Measurements from ENCODE around the gene SMAD7.

The SMAD7 gene

DNA sequence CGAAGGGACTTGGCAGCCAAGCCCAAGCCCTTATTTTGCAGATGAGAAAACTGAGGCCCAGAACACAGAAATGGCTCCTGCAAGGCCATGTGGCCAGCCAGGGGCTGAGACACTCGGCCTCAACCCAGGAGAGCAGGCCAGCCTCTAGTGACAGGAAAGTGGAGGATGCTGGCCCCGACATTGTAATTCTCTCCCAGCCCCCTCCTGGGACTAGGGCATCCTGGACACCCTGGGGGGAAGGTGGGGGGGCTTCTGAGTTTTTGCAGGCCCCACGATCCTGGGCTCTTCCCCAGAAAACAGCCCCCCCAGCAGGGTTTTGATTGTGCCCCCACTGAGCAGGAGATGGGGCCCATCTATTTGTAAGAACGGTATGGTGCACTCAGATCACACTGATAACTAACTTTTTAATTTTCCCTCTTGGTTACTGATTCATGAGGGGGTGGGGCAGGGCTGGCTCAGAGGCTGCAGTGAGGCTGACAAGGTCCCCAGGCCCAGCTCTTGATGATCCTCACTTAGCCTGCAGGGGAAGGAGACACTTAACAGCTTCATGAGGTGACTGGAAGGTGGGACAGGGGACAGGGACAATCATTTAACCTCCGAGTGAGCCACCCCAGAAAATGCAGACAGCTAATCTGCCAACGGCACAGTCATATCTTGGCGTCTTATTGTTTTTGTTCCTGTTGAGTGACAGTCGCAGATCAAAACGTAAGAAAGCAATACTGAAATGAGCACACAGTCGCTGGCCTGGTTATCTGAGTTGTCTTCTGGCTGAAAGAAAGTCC is 18.9 kb downstream of the SMAD7 start:
- Histone ChIP-seq H3K36me3 (ENCODE audit: control insufficient read depth in 5 of 5, insufficient read depth in 5 of 5, low read length in 5 of 5) (peaks cover 0 to 5% (median 0%) of the 10 kb centered on the region in 5 donors), H3K4me3 (ENCODE audit: low read depth in 1 of 5, low read length in 5 of 5) (no peak overlapping the region), H3K4me1 (ENCODE audit: control insufficient read depth in 5 of 5, insufficient read depth in 5 of 5, low read length in 5 of 5) (peaks cover 35 to 100% (median 97%) of the 10 kb centered on the region in 5 donors), H3K27me3 (ENCODE audit: control insufficient read depth in 5 of 5, insufficient read depth in 4 of 5, low read length in 5 of 5) (no peaks in the 10 kb centered on the region), H3K9me3 (ENCODE audit: control insufficient read depth in 5 of 5, low read length in 5 of 5) (no peaks in the 10 kb centered on the region), H3K9ac (ENCODE audit: low read length in 5 of 5) (peak overlapping the region in 1 of 5 donors; percentile 17), H3K27ac (ENCODE audit: low read depth, low read length) (peak overlapping the region; percentile 96)

DNA sequence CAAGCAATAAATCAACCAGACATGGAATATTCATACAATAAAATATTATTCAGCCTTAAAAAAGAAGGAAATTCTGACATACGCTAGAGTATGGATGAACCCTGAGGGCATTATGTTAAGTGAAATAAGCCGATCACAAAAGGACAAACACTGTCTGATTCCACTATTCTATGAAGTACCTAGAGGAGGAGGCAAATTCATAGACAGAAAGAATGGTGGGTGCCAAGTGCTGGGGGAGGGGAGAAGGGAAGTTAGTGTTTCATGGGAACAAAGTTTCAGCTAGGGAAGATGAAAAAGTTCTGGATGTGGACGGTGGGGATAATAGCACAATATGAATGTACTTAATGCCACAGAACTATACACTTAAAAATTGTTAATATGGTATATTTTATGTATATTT is 19.8 kb downstream of the SMAD7 start:
- Histone ChIP-seq H3K4me3 (ENCODE audit: low read depth in 1 of 5, low read length in 5 of 5) (no peak overlapping the region), H3K27me3 (ENCODE audit: control insufficient read depth in 5 of 5, insufficient read depth in 4 of 5, low read length in 5 of 5) (no peaks in the 10 kb centered on the region), H3K27ac (ENCODE audit: low read depth, low read length) (peak overlapping the region; percentile 96), H3K36me3 (ENCODE audit: control insufficient read depth in 5 of 5, insufficient read depth in 5 of 5, low read length in 5 of 5) (peaks cover 0 to 5% (median 0%) of the 10 kb centered on the region in 5 donors), H3K9me3 (ENCODE audit: control insufficient read depth in 5 of 5, low read length in 5 of 5) (no peaks in the 10 kb centered on the region), H3K4me1 (ENCODE audit: control insufficient read depth in 5 of 5, insufficient read depth in 5 of 5, low read length in 5 of 5) (peaks cover 31 to 100% (median 97%) of the 10 kb centered on the region in 5 donors), H3K9ac (ENCODE audit: low read length in 5 of 5) (peak overlapping the region in 1 of 5 donors; percentile 54)

DNA sequence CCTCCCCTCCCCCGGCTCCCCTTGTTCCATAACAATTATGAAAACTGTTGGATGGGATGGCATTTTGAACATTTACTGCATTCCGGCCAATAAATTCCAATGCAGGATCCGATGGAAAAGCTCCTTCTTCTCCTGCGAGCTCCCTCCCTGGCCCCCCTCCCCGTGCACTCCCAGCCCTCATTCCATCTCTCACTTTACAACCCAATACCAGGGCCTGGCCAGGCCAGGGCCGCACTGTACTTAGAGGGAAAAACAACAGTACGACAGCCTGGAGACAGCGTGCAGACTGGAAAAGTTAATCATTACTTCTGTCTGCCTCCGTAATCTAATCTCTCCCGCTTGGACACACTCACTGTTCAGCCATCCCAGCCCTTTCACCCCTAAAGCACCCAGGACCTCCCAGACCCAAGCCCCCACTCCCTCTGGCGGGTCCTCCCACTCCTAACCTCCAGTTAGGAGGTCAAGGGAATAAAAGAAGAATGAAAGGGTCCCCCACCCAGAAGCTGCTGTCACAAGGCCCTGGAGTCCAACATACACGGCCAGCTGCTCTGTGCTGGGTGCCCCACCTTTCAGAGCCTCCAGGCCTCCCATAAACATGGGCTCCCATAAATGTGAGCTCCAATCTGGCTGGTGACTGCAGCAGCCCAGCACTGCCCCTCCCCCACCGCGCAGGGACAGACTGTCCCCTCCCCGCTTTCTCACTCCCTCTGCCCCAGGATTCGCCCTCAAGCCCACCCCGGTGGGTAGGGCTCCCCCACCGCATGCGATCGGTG is 20.6 kb downstream of the SMAD7 start:
- Histone ChIP-seq H3K9ac (ENCODE audit: low read length in 5 of 5) (peak overlapping the region in 4 of 5 donors; percentile 47 to 58 (median 52)), H3K9me3 (ENCODE audit: control insufficient read depth in 5 of 5, low read length in 5 of 5) (no peaks in the 10 kb centered on the region), H3K4me1 (ENCODE audit: control insufficient read depth in 5 of 5, insufficient read depth in 5 of 5, low read length in 5 of 5) (peaks cover 26 to 99% (median 94%) of the 10 kb centered on the region in 5 donors), H3K27ac (ENCODE audit: low read depth, low read length) (peak overlapping the region; percentile 71), H3K36me3 (ENCODE audit: control insufficient read depth in 5 of 5, insufficient read depth in 5 of 5, low read length in 5 of 5) (peaks cover 0 to 3% (median 0%) of the 10 kb centered on the region in 5 donors), H3K27me3 (ENCODE audit: control insufficient read depth in 5 of 5, insufficient read depth in 4 of 5, low read length in 5 of 5) (no peaks in the 10 kb centered on the region), H3K4me3 (ENCODE audit: low read depth in 1 of 5, low read length in 5 of 5) (no peak overlapping the region)

DNA sequence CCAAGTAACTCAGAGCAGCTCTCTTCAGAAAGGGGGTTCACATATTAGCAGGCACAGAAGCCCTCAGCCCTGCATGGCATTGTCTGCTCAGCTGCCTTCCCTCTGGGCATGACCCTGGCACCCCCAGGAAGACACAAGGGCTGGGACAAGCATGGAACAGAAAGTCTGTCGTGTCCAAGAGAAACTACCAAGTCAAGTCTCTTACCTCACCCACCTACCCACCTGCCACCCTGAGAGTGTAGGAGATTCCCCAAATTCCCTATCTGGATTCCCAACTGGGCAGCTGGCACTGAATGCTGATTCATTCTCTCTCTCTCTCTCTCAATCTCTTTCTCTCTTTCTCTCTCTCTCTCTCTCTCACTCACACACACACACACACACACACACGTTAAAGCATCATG is 21.6 kb downstream of the SMAD7 start:
- H3K9ac ChIP-seq (ENCODE audit: low read length in 5 of 5): peak overlapping the region; percentile 4 to 58 (median 52)
- H3K9me3 ChIP-seq (ENCODE audit: control insufficient read depth in 5 of 5, low read length in 5 of 5): no peaks in the 10 kb centered on the region
- peaks cover 24 to 99% (median 94%) of the 10 kb centered on the region in 5 donors for H3K4me1 ChIP-seq (ENCODE audit: control insufficient read depth in 5 of 5, insufficient read depth in 5 of 5, low read length in 5 of 5)
- H3K4me3 ChIP-seq (ENCODE audit: low read depth in 1 of 5, low read length in 5 of 5): peak overlapping the region in 3 of 5 donors; percentile 6 to 14 (median 13)
- H3K27ac ChIP-seq (ENCODE audit: low read depth, low read length): peak overlapping the region; percentile 71
- H3K36me3 ChIP-seq (ENCODE audit: control insufficient read depth in 5 of 5, insufficient read depth in 5 of 5, low read length in 5 of 5): peaks cover 0 to 3% (median 0%) of the 10 kb centered on the region in 5 donors
- H3K27me3 ChIP-seq (ENCODE audit: control insufficient read depth in 5 of 5, insufficient read depth in 4 of 5, low read length in 5 of 5): no peaks in the 10 kb centered on the region

DNA sequence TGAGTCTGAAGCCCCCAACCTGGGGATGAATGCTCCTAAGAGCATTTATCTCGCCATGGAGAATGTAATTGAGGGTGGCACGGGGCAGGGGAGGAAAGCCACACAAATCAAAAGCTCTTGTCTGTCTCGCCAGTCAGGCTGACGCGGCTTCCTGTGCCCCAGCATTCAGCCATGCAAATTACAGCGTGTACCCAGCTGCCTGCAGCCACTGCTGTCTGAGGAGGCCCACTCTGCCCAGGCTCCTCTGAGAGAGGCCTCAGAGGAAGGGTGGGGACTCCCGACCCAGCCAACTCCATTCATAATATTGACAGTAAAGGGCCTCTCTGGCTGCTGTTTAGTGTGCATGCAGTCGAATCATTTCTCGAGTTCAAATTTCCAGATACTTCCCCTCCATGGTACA is 22.0 kb downstream of the SMAD7 start:
- H3K27me3 ChIP-seq (ENCODE audit: control insufficient read depth in 5 of 5, insufficient read depth in 4 of 5, low read length in 5 of 5): no peaks in the 10 kb centered on the region
- peaks cover 21 to 98% (median 94%) of the 10 kb centered on the region in 5 donors for H3K4me1 ChIP-seq (ENCODE audit: control insufficient read depth in 5 of 5, insufficient read depth in 5 of 5, low read length in 5 of 5)
- peak overlapping the region in 4 of 5 donors; percentile 16 to 58 (median 38) for H3K9ac ChIP-seq (ENCODE audit: low read length in 5 of 5)

DNA sequence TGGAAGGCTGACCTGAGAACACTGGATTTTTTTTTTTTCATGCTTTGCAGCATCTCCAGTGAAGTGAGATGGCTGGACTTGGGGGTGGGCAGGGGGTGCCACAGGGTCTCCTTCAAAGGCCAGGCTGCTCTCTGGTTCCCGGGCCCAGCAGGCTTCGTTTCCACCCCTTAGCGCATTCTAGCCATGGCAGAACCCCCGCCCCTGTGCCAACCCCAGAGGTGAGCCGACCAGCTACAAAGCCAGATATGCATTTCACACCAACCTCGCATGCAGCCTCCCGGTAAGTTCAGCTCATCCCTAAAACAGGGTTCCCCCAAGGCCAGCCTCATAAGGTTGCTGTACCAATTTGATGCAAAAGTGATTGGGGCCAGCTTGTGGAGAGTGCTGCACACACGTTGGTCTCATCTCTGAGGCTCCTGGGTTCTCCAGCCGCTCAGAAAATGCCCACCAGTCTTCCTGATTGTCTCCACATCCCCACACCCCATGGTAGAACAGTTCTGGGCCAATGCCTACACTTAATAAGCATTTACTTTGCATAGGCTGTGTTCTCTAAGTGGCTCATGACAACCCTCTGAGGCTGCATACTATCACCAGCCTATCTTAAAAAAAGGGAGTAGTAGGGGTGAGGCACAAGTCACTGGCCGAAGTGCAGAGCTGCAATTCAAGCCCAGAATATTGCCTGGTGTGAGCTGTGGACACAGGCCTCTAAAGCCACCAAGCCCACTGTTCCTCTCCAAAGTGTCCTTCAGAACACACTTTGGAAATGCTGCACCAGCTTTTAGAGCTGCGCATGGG is 23.3 kb downstream of the SMAD7 start:
- Histone ChIP-seq H3K27ac (ENCODE audit: low read depth, low read length) (peak overlapping the region; percentile 71), H3K4me3 (ENCODE audit: low read depth in 1 of 5, low read length in 5 of 5) (no peak overlapping the region), H3K27me3 (ENCODE audit: control insufficient read depth in 5 of 5, insufficient read depth in 4 of 5, low read length in 5 of 5) (no peaks in the 10 kb centered on the region), H3K9ac (ENCODE audit: low read length in 5 of 5) (peak overlapping the region in 1 of 5 donors; percentile 60), H3K9me3 (ENCODE audit: control insufficient read depth in 5 of 5, low read length in 5 of 5) (no peaks in the 10 kb centered on the region), H3K36me3 (ENCODE audit: control insufficient read depth in 5 of 5, insufficient read depth in 5 of 5, low read length in 5 of 5) (peaks cover 0 to 6% (median 0%) of the 10 kb centered on the region in 5 donors), H3K4me1 (ENCODE audit: control insufficient read depth in 5 of 5, insufficient read depth in 5 of 5, low read length in 5 of 5) (peaks cover 19 to 98% (median 94%) of the 10 kb centered on the region in 5 donors)

More for the DNA sequence above, 22.0 kb downstream of the SMAD7 start:
- Histone ChIP-seq H3K27ac (ENCODE audit: low read depth, low read length) (peak overlapping the region; percentile 71), H3K9me3 (ENCODE audit: control insufficient read depth in 5 of 5, low read length in 5 of 5) (no peaks in the 10 kb centered on the region), H3K36me3 (ENCODE audit: control insufficient read depth in 5 of 5, insufficient read depth in 5 of 5, low read length in 5 of 5) (peaks cover 0 to 3% (median 0%) of the 10 kb centered on the region in 5 donors), H3K4me3 (ENCODE audit: low read depth in 1 of 5, low read length in 5 of 5) (peak overlapping the region in 3 of 5 donors; percentile 6 to 14 (median 13))

DNA sequence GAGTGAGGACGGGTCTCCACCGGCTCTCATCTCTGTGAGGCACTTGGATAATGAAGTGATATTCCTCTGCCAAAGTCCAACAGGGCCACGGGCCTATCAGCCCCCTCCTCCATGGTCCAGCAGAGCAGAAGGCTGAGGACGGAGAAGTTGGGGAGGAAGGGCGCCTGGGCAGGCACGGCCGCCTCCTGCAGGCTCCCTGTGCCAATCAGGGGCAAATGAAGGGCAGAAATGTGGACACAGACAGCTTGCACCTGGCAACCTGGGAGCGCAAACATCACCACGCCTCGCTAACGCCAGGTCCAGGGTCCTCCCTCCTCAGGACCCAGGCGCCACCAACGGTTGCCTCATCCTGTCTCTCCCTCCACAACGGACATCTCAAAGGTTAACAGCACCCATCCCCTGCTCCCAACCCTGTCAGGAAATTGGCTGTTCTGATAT is 24.3 kb downstream of the SMAD7 start:
- Histone ChIP-seq H3K9ac (ENCODE audit: low read length in 5 of 5) (peak overlapping the region in 2 of 5 donors; percentile 19 to 28), H3K4me1 (ENCODE audit: control insufficient read depth in 5 of 5, insufficient read depth in 5 of 5, low read length in 5 of 5) (peaks cover 13 to 94% (median 90%) of the 10 kb centered on the region in 5 donors), H3K27ac (ENCODE audit: low read depth, low read length) (peak overlapping the region; percentile 86), H3K9me3 (ENCODE audit: control insufficient read depth in 5 of 5, low read length in 5 of 5) (no peaks in the 10 kb centered on the region), H3K36me3 (ENCODE audit: control insufficient read depth in 5 of 5, insufficient read depth in 5 of 5, low read length in 5 of 5) (peaks cover 0 to 8% (median 3%) of the 10 kb centered on the region in 5 donors), H3K27me3 (ENCODE audit: control insufficient read depth in 5 of 5, insufficient read depth in 4 of 5, low read length in 5 of 5) (no peaks in the 10 kb centered on the region), H3K4me3 (ENCODE audit: low read depth in 1 of 5, low read length in 5 of 5) (no peak overlapping the region)

DNA sequence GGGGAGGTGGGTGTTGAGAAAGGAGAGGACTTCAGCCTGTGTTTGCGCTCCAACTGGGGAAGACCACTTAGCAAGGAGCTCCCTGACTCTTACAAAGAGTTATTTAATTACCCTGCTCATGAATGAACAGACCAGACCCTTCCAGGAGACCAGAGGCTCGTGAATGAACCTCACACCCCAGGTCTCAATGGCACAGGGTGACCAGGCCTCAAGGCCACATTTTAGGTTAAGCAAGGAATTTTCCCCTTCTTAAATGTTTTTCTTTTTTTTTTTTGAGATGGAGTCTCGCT is 25.3 kb downstream of the SMAD7 start:
- H3K27ac ChIP-seq (ENCODE audit: low read depth, low read length): peak overlapping the region; percentile 86
- H3K4me1 ChIP-seq (ENCODE audit: control insufficient read depth in 5 of 5, insufficient read depth in 5 of 5, low read length in 5 of 5): peaks cover 13 to 84% (median 80%) of the 10 kb centered on the region in 5 donors
- H3K4me3 ChIP-seq (ENCODE audit: low read depth in 1 of 5, low read length in 5 of 5): no peak overlapping the region
- peak overlapping the region in 3 of 5 donors; percentile 27 to 84 (median 68) for H3K9ac ChIP-seq (ENCODE audit: low read length in 5 of 5)
- no peaks in the 10 kb centered on the region for H3K9me3 ChIP-seq (ENCODE audit: control insufficient read depth in 5 of 5, low read length in 5 of 5)
- peaks cover 0 to 18% (median 13%) of the 10 kb centered on the region in 5 donors for H3K36me3 ChIP-seq (ENCODE audit: control insufficient read depth in 5 of 5, insufficient read depth in 5 of 5, low read length in 5 of 5)
- no peaks in the 10 kb centered on the region for H3K27me3 ChIP-seq (ENCODE audit: control insufficient read depth in 5 of 5, insufficient read depth in 4 of 5, low read length in 5 of 5)

DNA sequence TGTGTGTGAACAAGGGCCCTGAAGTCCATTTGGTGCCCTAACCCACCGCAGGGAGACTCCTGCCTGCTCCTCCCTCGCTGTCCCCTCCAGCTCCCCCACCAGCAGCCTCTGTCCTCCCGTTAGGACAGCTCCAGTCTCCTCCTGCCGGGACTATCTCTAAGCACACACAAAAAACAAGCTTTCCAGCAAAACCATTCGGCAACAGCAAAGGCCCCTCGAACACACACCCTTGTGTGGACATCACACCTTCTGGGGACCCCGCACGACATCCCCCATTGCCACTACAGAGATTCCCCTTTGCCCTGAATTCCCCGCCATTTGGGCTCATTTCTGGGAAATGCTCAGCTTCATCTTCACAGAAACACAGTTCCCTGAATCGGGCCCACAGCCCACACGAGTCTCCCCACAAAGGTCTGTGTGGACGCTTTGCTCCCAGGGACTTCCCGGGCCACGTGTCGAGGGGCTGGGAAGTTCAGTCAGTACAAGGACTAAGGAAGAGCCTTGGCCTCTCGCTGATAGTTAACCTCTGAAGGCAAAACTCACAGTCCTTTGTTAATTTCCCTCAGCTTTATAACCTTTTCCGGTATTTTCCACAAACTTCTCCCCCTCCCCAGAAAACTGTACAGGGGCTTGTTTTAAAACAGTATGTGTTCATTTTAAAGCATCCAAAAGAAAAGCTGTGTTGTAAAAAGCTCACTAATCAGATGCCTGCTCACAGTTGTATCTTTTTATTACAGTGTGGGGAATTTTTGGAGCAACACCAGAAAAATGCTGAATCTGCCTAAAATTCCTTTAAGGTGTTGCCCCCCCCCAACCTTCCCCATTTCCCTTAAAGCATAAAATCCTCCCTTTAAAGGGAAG is 25.9 kb downstream of the SMAD7 start:
- H3K27me3 ChIP-seq (ENCODE audit: control insufficient read depth in 5 of 5, insufficient read depth in 4 of 5, low read length in 5 of 5): no peaks in the 10 kb centered on the region
- H3K4me1 ChIP-seq (ENCODE audit: control insufficient read depth in 5 of 5, insufficient read depth in 5 of 5, low read length in 5 of 5): peaks cover 11 to 78% (median 75%) of the 10 kb centered on the region in 5 donors
- peaks cover 0 to 22% (median 17%) of the 10 kb centered on the region in 5 donors for H3K36me3 ChIP-seq (ENCODE audit: control insufficient read depth in 5 of 5, insufficient read depth in 5 of 5, low read length in 5 of 5)
- peak overlapping the region; percentile 24 to 84 (median 63) for H3K9ac ChIP-seq (ENCODE audit: low read length in 5 of 5)
- H3K27ac ChIP-seq (ENCODE audit: low read depth, low read length): peak overlapping the region; percentile 86
- no peaks in the 10 kb centered on the region for H3K9me3 ChIP-seq (ENCODE audit: control insufficient read depth in 5 of 5, low read length in 5 of 5)
- H3K4me3 ChIP-seq (ENCODE audit: low read depth in 1 of 5, low read length in 5 of 5): peak overlapping the region in 1 of 5 donors; percentile 23

All from subcutaneous abdominal adipose tissue (tissue), 5 donors.